Esophagus squamous epithelium (tissue), 4 donors: ENCODE data around the gene BLOC1S5.

ENCODE experiments used
- POLR2A ChIP-seq, 4 donors: fragments of 450-650 bp; IDR thresholded peaks; one replicate each; pipeline ENCODE4 v1.6.1; 2017; ENCODE audit warnings: antibody characterized with exemption in 4 of 4, mild to moderate bottlenecking in 4 of 4, moderate library complexity in 3 of 4
- TF ChIP-seq, protein P1 (sequence below), 6 experiments: fragments of 450-650 bp in 4 of 6; fragments of 200-600 bp in 2 of 6; sonication (generic) in 2 of 6; IDR thresholded peaks; one replicate each; pipeline ENCODE4 v1.5.1; 2016 to 2019; ENCODE audit warnings: antibody characterized with exemption in 6 of 6, mild to moderate bottlenecking in 4 of 6, moderate library complexity in 4 of 6

DNA sequence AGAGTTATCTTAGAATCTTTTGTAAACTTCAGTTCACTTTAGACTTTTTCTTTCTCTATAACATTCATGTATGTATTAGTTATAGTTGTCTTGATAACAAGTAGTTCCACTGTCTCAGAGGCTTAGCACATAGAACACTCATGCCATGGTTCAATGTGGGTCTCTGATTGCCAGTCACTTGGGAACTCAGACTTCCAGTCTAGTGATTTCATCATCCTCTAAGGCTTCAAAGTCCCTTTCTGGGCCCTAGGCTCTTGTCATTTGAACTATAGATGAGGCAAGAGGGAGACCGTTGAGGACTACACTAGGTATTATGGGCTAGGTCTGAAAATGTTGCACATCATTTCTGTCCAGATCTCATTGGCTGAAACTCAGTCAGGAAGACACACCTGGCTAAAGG is 46.5 kb upstream of the BLOC1S5 start:
- TF ChIP-seq, protein P1, sequence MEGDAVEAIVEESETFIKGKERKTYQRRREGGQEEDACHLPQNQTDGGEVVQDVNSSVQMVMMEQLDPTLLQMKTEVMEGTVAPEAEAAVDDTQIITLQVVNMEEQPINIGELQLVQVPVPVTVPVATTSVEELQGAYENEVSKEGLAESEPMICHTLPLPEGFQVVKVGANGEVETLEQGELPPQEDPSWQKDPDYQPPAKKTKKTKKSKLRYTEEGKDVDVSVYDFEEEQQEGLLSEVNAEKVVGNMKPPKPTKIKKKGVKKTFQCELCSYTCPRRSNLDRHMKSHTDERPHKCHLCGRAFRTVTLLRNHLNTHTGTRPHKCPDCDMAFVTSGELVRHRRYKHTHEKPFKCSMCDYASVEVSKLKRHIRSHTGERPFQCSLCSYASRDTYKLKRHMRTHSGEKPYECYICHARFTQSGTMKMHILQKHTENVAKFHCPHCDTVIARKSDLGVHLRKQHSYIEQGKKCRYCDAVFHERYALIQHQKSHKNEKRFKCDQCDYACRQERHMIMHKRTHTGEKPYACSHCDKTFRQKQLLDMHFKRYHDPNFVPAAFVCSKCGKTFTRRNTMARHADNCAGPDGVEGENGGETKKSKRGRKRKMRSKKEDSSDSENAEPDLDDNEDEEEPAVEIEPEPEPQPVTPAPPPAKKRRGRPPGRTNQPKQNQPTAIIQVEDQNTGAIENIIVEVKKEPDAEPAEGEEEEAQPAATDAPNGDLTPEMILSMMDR (IDR thresholded peaks at IDR 0.05): no peak
- no peak for TF ChIP-seq POLR2A (IDR thresholded peaks at IDR 0.05)
